Naive B cell (primary cell): Measurements from ENCODE around the gene PLK5. TPM values are rescaled to one million over a fixed set of nuclear protein-coding genes. Genes with fewer than 3 reads are reported as not detected.

Experiments used
- ATAC-seq, 2 donors: fragments of 150-1000 bp; cut with Tn5 transposase; 2 replicates each; pipeline ENCODE4 v1.10.0; 2021; ENCODE audit warnings: low read depth in 2 of 2, mild to moderate bottlenecking in 2 of 2, moderate library complexity in 2 of 2
- DNase-seq: peaks from one replicate; pipeline ENCODE4 v3.0.0; 2022
- H3K27ac Mint-ChIP-seq, 6 donors: one replicate each; pipeline ENCODE4 v1.8.0; 2020 to 2022; ENCODE audit warnings: mild to moderate bottlenecking in 6 of 6, mixed read lengths in 6 of 6, moderate library complexity in 5 of 6, inconsistent platforms in 2 of 6
- H3K27me3 Mint-ChIP-seq, 3 donors: one replicate each; pipeline ENCODE4 v1.8.0; 2021 to 2022; ENCODE audit warnings: mixed read lengths in 3 of 3, mild to moderate bottlenecking in 1 of 3
- H3K36me3 Mint-ChIP-seq, 2 donors: one replicate each; pipeline ENCODE4 v1.8.0; 2020 to 2022; ENCODE audit warnings: mixed read lengths in 2 of 2, inconsistent platforms in 1 of 2, mild to moderate bottlenecking in 1 of 2
- H3K4me1 Mint-ChIP-seq, 3 donors: one replicate each; pipeline ENCODE4 v1.8.0; 2020 to 2022; ENCODE audit warnings: mixed read lengths in 3 of 3, inconsistent platforms in 1 of 3, mild to moderate bottlenecking in 1 of 3, moderate library complexity in 1 of 3
- H3K4me3 Mint-ChIP-seq, 8 donors: one replicate each; pipeline ENCODE4 v1.8.0; 2020 to 2022; ENCODE audit warnings: mild to moderate bottlenecking in 8 of 8, mixed read lengths in 8 of 8, moderate library complexity in 8 of 8, inconsistent platforms in 2 of 8
- H3K9me3 Mint-ChIP-seq, 7 donors: one replicate each; pipeline ENCODE4 v1.8.0; 2020 to 2022; ENCODE audit warnings: mixed read lengths in 7 of 7, mild to moderate bottlenecking in 5 of 7, inconsistent platforms in 2 of 7, moderate library complexity in 1 of 7
- polyA plus RNA-seq, 6 donors: library from polyadenylated mRNA; unstranded; fragments of 300-500 nt; fragmentation: Illumina TruSeq; gene quantifications; one replicate each; pipeline ENCODE4 v1.2.3, GENCODE V29; 2021; ENCODE audit warnings: low read depth in 6 of 6

PLK5 gene
- polyA plus RNA-seq, 6 donors from 2014 or later: not detected

GRCh38 chr19:1507192-1507660, 16.7 kb upstream of the PLK5 start:
- H3K9me3 Mint-ChIP-seq: peaks cover 0 to 18% (median 9%) of the 10 kb centered on the region in 7 donors
- peaks cover 31 to 89% (median 47%) of the 10 kb centered on the region in 3 donors for H3K27me3 Mint-ChIP-seq
- ATAC-seq: no peak
- peak overlapping the region; percentile 82 to 98 (median 94) for H3K27ac Mint-ChIP-seq
- peaks cover 10 to 22% (median 16%) of the 10 kb centered on the region in 3 donors for H3K4me1 Mint-ChIP-seq
- peak overlapping the region in 6 of 8 donors; percentile 66 to 91 (median 82) for H3K4me3 Mint-ChIP-seq
- peaks cover 0 to 7% of the 10 kb centered on the region in 2 donors for H3K36me3 Mint-ChIP-seq
- no peak for DNase-seq

GRCh38 chr19:1507763-1508506, 15.9 kb upstream of the PLK5 start:
- Mint-ChIP-seq H3K27me3 (peaks cover 31 to 89% (median 47%) of the 10 kb centered on the region in 3 donors), H3K4me3 (peak overlapping the region; percentile 66 to 91 (median 86)), H3K9me3 (peaks cover 0 to 18% (median 9%) of the 10 kb centered on the region in 7 donors)

GRCh38 chr19:1508507-1508856, 15.4 kb upstream of the PLK5 start:
- peaks cover 10 to 22% (median 16%) of the 10 kb centered on the region in 3 donors for H3K4me1 Mint-ChIP-seq
- peak overlapping the region in 2 of 6 donors; percentile 20 to 47 for H3K27ac Mint-ChIP-seq
- H3K36me3 Mint-ChIP-seq: peaks cover 0 to 7% of the 10 kb centered on the region in 2 donors
- peaks cover 31 to 83% (median 47%) of the 10 kb centered on the region in 3 donors for H3K27me3 Mint-ChIP-seq
- H3K4me3 Mint-ChIP-seq: peak overlapping the region in 4 of 8 donors; percentile 31 to 86 (median 64)
- DNase-seq (no peak), ATAC-seq (no peak)
- H3K9me3 Mint-ChIP-seq: peaks cover 0 to 18% (median 9%) of the 10 kb centered on the region in 7 donors

More at GRCh38 chr19:1507763-1508506, 15.9 kb upstream of the PLK5 start:
- ATAC-seq: peak; percentile 89 to 92
- peak; percentile 84 for DNase-seq
- peak overlapping the region; percentile 82 to 98 (median 94) for H3K27ac Mint-ChIP-seq
- peaks cover 0 to 7% of the 10 kb centered on the region in 2 donors for H3K36me3 Mint-ChIP-seq
- peaks cover 10 to 24% (median 16%) of the 10 kb centered on the region in 3 donors for H3K4me1 Mint-ChIP-seq

GRCh38 chr19:1509602-1510441, 14.1 kb upstream of the PLK5 start:
- Mint-ChIP-seq H3K4me3 (peak overlapping the region in 3 of 8 donors; percentile 2 to 49 (median 48)), H3K9me3 (peaks cover 0 to 16% (median 9%) of the 10 kb centered on the region in 7 donors), H3K4me1 (peaks cover 10 to 24% (median 19%) of the 10 kb centered on the region in 3 donors), H3K27ac (peak overlapping the region in 1 of 6 donors; percentile 39), H3K27me3 (peaks cover 24 to 82% (median 55%) of the 10 kb centered on the region in 3 donors), H3K36me3 (peaks cover 0 to 7% of the 10 kb centered on the region in 2 donors)
- ATAC-seq (no peak), DNase-seq (no peak)

GRCh38 chr19:1510442-1510806, 13.5 kb upstream of the PLK5 start:
- Mint-ChIP-seq H3K27me3 (peaks cover 23 to 82% (median 52%) of the 10 kb centered on the region in 3 donors), H3K4me1 (peaks cover 10 to 24% (median 19%) of the 10 kb centered on the region in 3 donors), H3K27ac (no peak overlapping the region), H3K9me3 (peaks cover 0 to 12% (median 9%) of the 10 kb centered on the region in 7 donors), H3K4me3 (no peak overlapping the region), H3K36me3 (peaks cover 0 to 7% of the 10 kb centered on the region in 2 donors)
- DNase-seq: no peak
- no peak for ATAC-seq

GRCh38 chr19:1510807-1511206, 13.1 kb upstream of the PLK5 start:
- Mint-ChIP-seq H3K36me3 (peaks cover 0 to 7% of the 10 kb centered on the region in 2 donors), H3K9me3 (peaks cover 0 to 10% (median 8%) of the 10 kb centered on the region in 7 donors), H3K27me3 (peaks cover 22 to 82% (median 48%) of the 10 kb centered on the region in 3 donors), H3K4me3 (peak overlapping the region in 1 of 8 donors; percentile 72), H3K4me1 (peaks cover 10 to 24% (median 19%) of the 10 kb centered on the region in 3 donors), H3K27ac (peak overlapping the region in 1 of 6 donors; percentile 28)
- no peak for DNase-seq
- no peak for ATAC-seq

GRCh38 chr19:1511318-1512317, 12.3 kb upstream of the PLK5 start:
- ATAC-seq (no peak), DNase-seq (no peak)
- peaks cover 10 to 20% (median 15%) of the 10 kb centered on the region in 3 donors for H3K4me1 Mint-ChIP-seq
- H3K4me3 Mint-ChIP-seq: peak overlapping the region in 4 of 8 donors; percentile 18 to 71 (median 54)
- H3K27ac Mint-ChIP-seq: no peak overlapping the region
- peaks cover 28 to 80% (median 48%) of the 10 kb centered on the region in 3 donors for H3K27me3 Mint-ChIP-seq
- peaks cover 0 to 11% of the 10 kb centered on the region in 2 donors for H3K36me3 Mint-ChIP-seq
- peaks cover 0 to 10% (median 8%) of the 10 kb centered on the region in 7 donors for H3K9me3 Mint-ChIP-seq

- H3K9me3 Mint-ChIP-seq: peaks cover 0 to 10% (median 4%) of the 10 kb centered on the region in 7 donors
- peak within 1 kb of the TSS in 3 of 6 donors; percentile 41 to 85 (median 54) for H3K27ac Mint-ChIP-seq
- peak; percentile 19 for DNase-seq
- H3K36me3 Mint-ChIP-seq: peaks cover 0 to 11% of the 10 kb centered on the region in 2 donors
- H3K4me1 Mint-ChIP-seq: peaks cover 2 to 11% (median 10%) of the 10 kb centered on the region in 3 donors
- peak within 1 kb of the TSS in 5 of 8 donors; percentile 52 to 71 (median 60) for H3K4me3 Mint-ChIP-seq
- ATAC-seq: peak; percentile 44 to 50
- H3K27me3 Mint-ChIP-seq: peaks cover 24 to 79% (median 48%) of the 10 kb centered on the region in 3 donors
Observed at GRCh38 chr19:1512671-1513498, 11.0 kb upstream of the PLK5 start, which contains the start of gene ADAMTSL5. ADAMTSL5 (minus strand) TSS chr19:1513019; CDS start chr19:1510943, 2,076 bp downstream.

GRCh38 chr19:1513499-1514294, 10.2 kb upstream of the PLK5 start:
- peaks cover 0 to 9% (median 8%) of the 10 kb centered on the region in 3 donors for H3K4me1 Mint-ChIP-seq
- H3K4me3 Mint-ChIP-seq: peak overlapping the region in 3 of 8 donors; percentile 40 to 52 (median 48)
- peaks cover 0 to 9% (median 2%) of the 10 kb centered on the region in 7 donors for H3K9me3 Mint-ChIP-seq
- peaks cover 0 to 9% of the 10 kb centered on the region in 2 donors for H3K36me3 Mint-ChIP-seq
- peak; percentile 41 for DNase-seq
- peak overlapping the region in 1 of 6 donors; percentile 30 for H3K27ac Mint-ChIP-seq
- peaks cover 23 to 80% (median 52%) of the 10 kb centered on the region in 3 donors for H3K27me3 Mint-ChIP-seq
- ATAC-seq: peak; percentile 70 to 74

GRCh38 chr19:1514295-1514661, 9.6 kb upstream of the PLK5 start:
- DNase-seq (no peak), ATAC-seq (no peak)
- H3K27ac Mint-ChIP-seq: no peak overlapping the region
- peaks cover 0 to 9% of the 10 kb centered on the region in 2 donors for H3K36me3 Mint-ChIP-seq
- peaks cover 0 to 9% (median 8%) of the 10 kb centered on the region in 3 donors for H3K4me1 Mint-ChIP-seq
- peaks cover 0 to 7% (median 0%) of the 10 kb centered on the region in 7 donors for H3K9me3 Mint-ChIP-seq
- peak overlapping the region in 3 of 8 donors; percentile 22 to 48 (median 40) for H3K4me3 Mint-ChIP-seq
- peaks cover 23 to 78% (median 55%) of the 10 kb centered on the region in 3 donors for H3K27me3 Mint-ChIP-seq
